Measurements from ENCODE around the gene ZC3H12A.

GRCh38 chr1:37497832-37498231 lies 23.5 kb downstream of the ZC3H12A start:
- TF ChIP-seq CTCF (IDR thresholded peaks at IDR 0.05), result no peak
- no peak for TF ChIP-seq POLR2A (IDR thresholded peaks at IDR 0.05)
- peak in 1 of 3 donors; percentile 16 for TF ChIP-seq POLR2AphosphoS5 (IDR thresholded peaks at IDR 0.05)
- TF ChIP-seq EP300 (IDR thresholded peaks at IDR 0.05; ENCODE audit: low read depth), result no peak

All from transverse colon (tissue), 4 donors.